ENCODE data around the gene GH2.

GH2 gene

DNA sequence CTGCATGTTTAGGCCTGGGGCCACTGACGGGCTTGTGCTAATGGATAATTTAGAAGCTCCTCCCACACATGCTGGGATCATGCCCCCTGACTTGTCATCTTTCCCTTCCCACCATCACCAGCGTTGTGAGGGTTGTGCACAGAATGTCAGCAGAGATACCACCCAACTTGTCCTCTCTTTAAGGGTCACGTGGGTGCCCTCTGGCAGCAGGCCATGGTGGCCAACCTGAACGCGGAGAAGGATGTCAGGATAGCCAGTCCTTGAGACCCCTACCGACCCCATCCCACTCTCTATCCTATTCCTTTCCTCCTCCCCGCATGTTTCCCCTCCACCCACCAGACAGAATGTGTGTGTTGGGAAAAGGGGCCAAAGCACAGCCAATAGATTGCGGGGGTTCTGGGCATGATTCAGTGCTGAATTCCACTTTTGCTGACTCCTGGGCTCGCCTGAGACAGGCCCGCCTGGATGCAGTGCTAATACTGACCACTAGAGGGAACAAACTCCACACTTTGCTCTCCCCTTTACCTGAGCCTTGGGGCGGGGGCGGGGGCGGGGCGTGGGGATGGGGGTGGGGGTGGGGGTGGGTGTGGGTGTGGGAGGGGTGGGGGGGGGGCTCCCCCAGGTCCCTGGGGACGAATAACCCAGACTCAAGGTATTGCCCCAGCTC lies at the start of gene GH2:
Gene GH2 (minus strand): TSS at position 10 of the 667 bp plus-strand sequence. CDS start 143 bp downstream, outside the sequence.
- TF ChIP-seq EZH2 (IDR thresholded peaks at IDR 0.05; ENCODE audit: borderline replicate concordance, low read length) (no peak), CTCF (IDR thresholded peaks at IDR 0.05; ENCODE audit: low read length) (peak; percentile 74)
- no peak within 1 kb of the TSS for H3K4me2 ChIP-seq (ENCODE audit: low read length)
- H2AFZ ChIP-seq (ENCODE audit: low read length), result no peak within 1 kb of the TSS

DNA sequence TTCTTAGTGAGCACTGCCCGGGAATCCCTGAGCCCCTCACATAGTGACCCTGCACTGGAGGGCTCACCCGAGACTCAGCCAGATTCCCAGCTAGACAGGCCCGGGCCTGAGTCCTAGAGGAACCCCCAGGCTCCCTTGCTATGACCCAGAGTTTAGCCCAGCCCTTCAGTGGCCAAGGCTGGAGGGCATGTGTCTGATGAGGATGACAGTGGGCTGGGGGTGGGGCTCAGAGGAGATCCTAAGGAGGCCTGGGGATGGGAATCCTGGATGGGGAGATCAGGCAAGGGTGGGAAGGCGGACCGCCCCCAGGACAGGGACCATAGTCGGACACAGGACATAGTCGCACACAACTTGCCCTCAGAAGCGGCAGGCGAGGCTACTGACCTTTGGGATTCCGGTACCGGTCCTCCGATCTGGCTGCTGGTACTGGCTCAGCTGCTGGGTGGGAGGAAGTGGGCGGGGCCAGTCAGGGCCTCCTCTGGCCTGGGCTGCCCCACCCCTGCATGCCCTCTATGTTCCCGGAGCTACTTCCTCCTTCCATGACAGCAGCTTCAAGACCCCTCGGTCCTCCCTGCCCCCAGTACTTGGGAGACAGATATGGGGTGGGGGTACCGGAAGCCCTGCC lies 49.3 kb upstream of the GH2 start:
- H3K9ac ChIP-seq (ENCODE audit: low read length), result peak overlapping the region; percentile 100
- no peak overlapping the region for H2AFZ ChIP-seq (ENCODE audit: low read length)

More for the DNA sequence above, at the start of gene GH2:
- Histone ChIP-seq H3K27ac (ENCODE audit: low read depth, low read length, poor library complexity, severe bottlenecking) (no peak within 1 kb of the TSS), H3K9ac (ENCODE audit: low read length) (no peak within 1 kb of the TSS), H3K36me3 (ENCODE audit: insufficient read depth, low read length) (no peaks in the 10 kb centered on the region), H3K4me3 (ENCODE audit: low read depth, low read length, poor library complexity, severe bottlenecking) (no peak within 1 kb of the TSS), H3K79me2 (ENCODE audit: insufficient read depth, low read length) (no peaks in the 10 kb centered on the region), H3F3A (ENCODE audit: insufficient read depth, low read length) (no peaks in the 10 kb centered on the region), H3K9me2 (ENCODE audit: low read depth, low read length) (no peaks in the 10 kb centered on the region), H4K20me1 (ENCODE audit: insufficient read depth, low read length) (no peaks in the 10 kb centered on the region), H3K4me1 (ENCODE audit: insufficient read depth, low read length, severe bottlenecking) (no peaks in the 10 kb centered on the region), H3K27me3 (ENCODE audit: insufficient read depth, low read length) (peaks cover 3% of the 10 kb centered on the region; the same call in 1 of the 2 replicates), H3K9me3 (ENCODE audit: low read length) (no peaks in the 10 kb centered on the region)

More for the DNA sequence above, 49.3 kb upstream of the GH2 start:
- no peak for TF ChIP-seq EZH2 (IDR thresholded peaks at IDR 0.05; ENCODE audit: borderline replicate concordance, low read length)
- TF ChIP-seq CTCF (IDR thresholded peaks at IDR 0.05; ENCODE audit: low read length), result no peak
- peaks cover 23% of the 10 kb centered on the region for H3K79me2 ChIP-seq (ENCODE audit: insufficient read depth, low read length)
- no peaks in the 10 kb centered on the region for H3K9me2 ChIP-seq (ENCODE audit: low read depth, low read length)
- H4K20me1 ChIP-seq (ENCODE audit: insufficient read depth, low read length), result no peaks in the 10 kb centered on the region
- H3K36me3 ChIP-seq (ENCODE audit: insufficient read depth, low read length), result peaks cover 50% of the 10 kb centered on the region
- H3K27ac ChIP-seq (ENCODE audit: low read depth, low read length, poor library complexity, severe bottlenecking), result peak overlapping the region; percentile 97
- no peaks in the 10 kb centered on the region for H3K9me3 ChIP-seq (ENCODE audit: low read length)
- H3F3A ChIP-seq (ENCODE audit: insufficient read depth, low read length), result peaks cover 9% of the 10 kb centered on the region
- H3K27me3 ChIP-seq (ENCODE audit: insufficient read depth, low read length), result no peaks in the 10 kb centered on the region
- peak overlapping the region; percentile 96 for H3K4me2 ChIP-seq (ENCODE audit: low read length)
- peak overlapping the region; percentile 97 for H3K4me3 ChIP-seq (ENCODE audit: low read depth, low read length, poor library complexity, severe bottlenecking)
- peaks cover 80% of the 10 kb centered on the region for H3K4me1 ChIP-seq (ENCODE audit: insufficient read depth, low read length, severe bottlenecking)

All from OCI-LY1 (cell line).